Prostate gland (tissue), 2 donors: ENCODE measurements around the gene TANGO6.
A peak's percentile ranks its signal among the peaks of the same experiment; 100 is the strongest.

Source experiments
- POLR2A ChIP-seq: fragments of 450-650 bp; IDR thresholded peaks from one replicate; pipeline ENCODE4 v1.6.1; 2016; ENCODE audit warnings: antibody characterized with exemption, mild to moderate bottlenecking
- POLR2AphosphoS5 ChIP-seq: sonication (generic); formaldehyde crosslinking; IDR thresholded peaks from one replicate; pipeline ENCODE4 v1.6.1; 2017; ENCODE audit warnings: antibody characterized with exemption
- TF ChIP-seq, protein P1 (sequence below), 4 experiments: fragments of 200-600 bp in 2 of 4; fragments of 450-650 bp in 2 of 4; sonication (generic) in 2 of 4; IDR thresholded peaks; 1 replicate in 3 of 4; 2 replicates in 1 of 4; pipeline ENCODE4 v1.5.1; 2016 to 2019; ENCODE audit warnings: antibody characterized with exemption in 4 of 4, mild to moderate bottlenecking in 2 of 4, moderate library complexity in 2 of 4

DNA sequence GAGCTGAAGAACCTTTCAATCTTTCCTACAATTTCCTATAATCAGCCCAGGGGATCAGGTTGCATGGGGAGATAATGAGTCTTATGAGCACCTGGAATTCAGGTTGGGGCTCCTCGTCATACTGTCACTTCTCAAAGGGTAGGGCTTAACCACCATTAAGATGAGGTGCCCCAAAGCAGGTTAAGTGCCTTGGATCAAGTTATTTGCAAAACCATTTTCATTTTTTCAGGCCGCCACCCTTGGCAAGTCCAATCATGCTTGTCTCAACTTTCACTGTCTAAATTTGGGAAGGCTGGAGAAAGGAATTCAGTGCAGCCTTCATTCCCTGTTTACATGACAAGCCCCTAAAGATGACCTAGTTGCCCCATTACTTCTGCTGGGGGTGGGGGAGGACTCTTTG is 44.9 kb upstream of the TANGO6 start:
- TF ChIP-seq POLR2A = no peak
- TF ChIP-seq, protein P1, sequence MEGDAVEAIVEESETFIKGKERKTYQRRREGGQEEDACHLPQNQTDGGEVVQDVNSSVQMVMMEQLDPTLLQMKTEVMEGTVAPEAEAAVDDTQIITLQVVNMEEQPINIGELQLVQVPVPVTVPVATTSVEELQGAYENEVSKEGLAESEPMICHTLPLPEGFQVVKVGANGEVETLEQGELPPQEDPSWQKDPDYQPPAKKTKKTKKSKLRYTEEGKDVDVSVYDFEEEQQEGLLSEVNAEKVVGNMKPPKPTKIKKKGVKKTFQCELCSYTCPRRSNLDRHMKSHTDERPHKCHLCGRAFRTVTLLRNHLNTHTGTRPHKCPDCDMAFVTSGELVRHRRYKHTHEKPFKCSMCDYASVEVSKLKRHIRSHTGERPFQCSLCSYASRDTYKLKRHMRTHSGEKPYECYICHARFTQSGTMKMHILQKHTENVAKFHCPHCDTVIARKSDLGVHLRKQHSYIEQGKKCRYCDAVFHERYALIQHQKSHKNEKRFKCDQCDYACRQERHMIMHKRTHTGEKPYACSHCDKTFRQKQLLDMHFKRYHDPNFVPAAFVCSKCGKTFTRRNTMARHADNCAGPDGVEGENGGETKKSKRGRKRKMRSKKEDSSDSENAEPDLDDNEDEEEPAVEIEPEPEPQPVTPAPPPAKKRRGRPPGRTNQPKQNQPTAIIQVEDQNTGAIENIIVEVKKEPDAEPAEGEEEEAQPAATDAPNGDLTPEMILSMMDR (IDR thresholded peaks at IDR 0.05) = no peak
- TF ChIP-seq POLR2AphosphoS5 = peak; percentile 58
